Right lobe of liver (tissue), 4 donors: Measurements from ENCODE around the gene ASCL2.

ENCODE experiments used
- CTCF ChIP-seq, 4 donors: fragments of 200-600 bp in 3 of 4; fragments of 450-650 bp in 1 of 4; IDR thresholded peaks; one replicate each; pipeline versions ENCODE4 v1.5.1 to v1.8.0; 2016 to 2022; ENCODE audit warnings: antibody characterized with exemption in 4 of 4, mild to moderate bottlenecking in 2 of 4
- POLR2A ChIP-seq: fragments of 450-650 bp; IDR thresholded peaks from one replicate; pipeline ENCODE4 v1.6.1; 2017; ENCODE audit warnings: antibody characterized with exemption, mild to moderate bottlenecking
- donor health status: DM: no; HTN: no; CAD: no.
- donor health status: DM: no; HTN: no; CAD: no.
- donor health status: DM: no; HTN: yes; CAD: no.

GRCh38 chr11:2261436-2262230 lies 8.8 kb downstream of the ASCL2 start:
- TF ChIP-seq CTCF (IDR thresholded peaks at IDR 0.05) (no peak), POLR2A (no peak)
